ENCODE results near the gene GMDS. TPM values are rescaled to one million over a fixed set of nuclear protein-coding genes. Genes with fewer than 3 reads are reported as not detected.

The GMDS gene
- total and polyA plus RNA-seq, 2 donors (not counting 3 experiments of a cell fraction or from before 2014, with no cell fraction given): 9.8 to 23.5 TPM

DNA sequence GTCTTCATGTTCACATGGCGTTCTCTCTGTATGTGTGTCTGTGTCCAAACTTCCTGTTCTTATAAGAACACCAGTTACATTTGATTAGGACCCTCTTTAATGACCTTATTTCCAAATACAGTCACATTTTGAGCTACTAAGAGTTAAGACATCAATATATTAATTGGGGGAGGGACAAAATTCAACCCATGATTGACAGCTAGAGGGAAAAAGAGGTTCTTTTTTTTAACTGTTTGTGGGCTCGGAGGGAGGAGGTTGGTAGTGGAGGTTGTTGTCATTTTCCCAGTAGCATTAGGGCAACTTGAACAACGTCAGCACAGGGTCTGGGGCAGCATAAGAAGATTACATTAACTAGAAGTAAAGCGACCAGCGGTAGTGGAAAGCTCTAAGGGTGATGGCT is 2.3 kb upstream of the GMDS start:
- peaks cover 10% of the 10 kb centered on the region for H3K4me1 ChIP-seq (ENCODE audit: control insufficient read depth, extremely low read depth, insufficient read depth, low read length)
- no peak overlapping the region for H3K9ac ChIP-seq (replicated peaks; ENCODE audit: extremely low read depth, insufficient read depth, low read length)
- H3K36me3 ChIP-seq (ENCODE audit: control insufficient read depth in 2 of 2, extremely low read depth in 1 of 2, insufficient read depth in 2 of 2, low read length in 2 of 2): no peaks in the 10 kb centered on the region
- no peak overlapping the region for H3K4me3 ChIP-seq (replicated peaks in 1 of 3; ENCODE audit: insufficient read depth in 1 of 3, low read depth in 1 of 3, low read length in 3 of 3)
- no peaks in the 10 kb centered on the region for H3K9me3 ChIP-seq (replicated peaks; ENCODE audit: control insufficient read depth, insufficient read depth, low read length)
- ChIA-PET POLR2A (no interaction called here), CTCF (interaction anchor here (0.8 to 1.8 kb wide), 4 partner anchors 16 to 387 kb away, joined by 3 to 7 read pairs (median 4); no protein-coding TSS in a partner anchor)
- dilution Hi-C loops (cut with MboI; ENCODE audit: extremely low pct_ligation_motif_present, low sequenced_read_pairs) (no loop called here), intact Hi-C loops (cut with micrococcal nuclease) (loop anchor here (5.0 to 10.0 kb wide), 3 partner anchors 115 to 423 kb away; no protein-coding TSS in a partner anchor)
- BruUV-seq (replicated peaks): no TSS peak
- H3K27ac ChIP-seq (ENCODE audit: insufficient read depth, low read depth, low read length): no peak overlapping the region
- H2AFZ ChIP-seq (ENCODE audit: low read depth, low read length): no peak overlapping the region
- no peak for FAIRE-seq
- H3K27me3 ChIP-seq (ENCODE audit: control insufficient read depth in 2 of 2, insufficient read depth in 2 of 2, low read length in 2 of 2): no peaks in the 10 kb centered on the region
- DNase-seq (ENCODE audit: low read depth, low spot score): no peak
- no peaks in the 10 kb centered on the region for H3K79me2 ChIP-seq (ENCODE audit: control insufficient read depth, insufficient read depth, low read length)
- H3K4me2 ChIP-seq (ENCODE audit: insufficient read depth, low read length): no peak overlapping the region
- H3K9me1 ChIP-seq (replicated peaks; ENCODE audit: control insufficient read depth, extremely low read depth, insufficient read depth, low read length): no peaks in the 10 kb centered on the region
- TF ChIP-seq POLR2A (IDR thresholded peaks at IDR 0.05; ENCODE audit: low read depth, low read length) (no peak), GATA2 (IDR thresholded peaks at IDR 0.05; ENCODE audit: insufficient read depth, insufficient read length, low read depth, low read length) (no peak), JUN (IDR thresholded peaks at IDR 0.05; ENCODE audit: borderline replicate concordance, insufficient read depth, insufficient read length, low read depth) (no peak), EZH2 (IDR thresholded peaks at IDR 0.05; ENCODE audit: borderline replicate concordance, low read depth, low read length, severe bottlenecking) (no peak), FOS (IDR thresholded peaks at IDR 0.05; ENCODE audit: borderline replicate concordance, insufficient read depth, low read length) (no peak), POLR2AphosphoS5 (IDR thresholded peaks at IDR 0.05; ENCODE audit: insufficient read depth, low read depth, low read length) (no peak), MYC (IDR thresholded peaks at IDR 0.05; ENCODE audit: low read depth, low read length) (no peak)
- TF ChIP-seq, protein P1, sequence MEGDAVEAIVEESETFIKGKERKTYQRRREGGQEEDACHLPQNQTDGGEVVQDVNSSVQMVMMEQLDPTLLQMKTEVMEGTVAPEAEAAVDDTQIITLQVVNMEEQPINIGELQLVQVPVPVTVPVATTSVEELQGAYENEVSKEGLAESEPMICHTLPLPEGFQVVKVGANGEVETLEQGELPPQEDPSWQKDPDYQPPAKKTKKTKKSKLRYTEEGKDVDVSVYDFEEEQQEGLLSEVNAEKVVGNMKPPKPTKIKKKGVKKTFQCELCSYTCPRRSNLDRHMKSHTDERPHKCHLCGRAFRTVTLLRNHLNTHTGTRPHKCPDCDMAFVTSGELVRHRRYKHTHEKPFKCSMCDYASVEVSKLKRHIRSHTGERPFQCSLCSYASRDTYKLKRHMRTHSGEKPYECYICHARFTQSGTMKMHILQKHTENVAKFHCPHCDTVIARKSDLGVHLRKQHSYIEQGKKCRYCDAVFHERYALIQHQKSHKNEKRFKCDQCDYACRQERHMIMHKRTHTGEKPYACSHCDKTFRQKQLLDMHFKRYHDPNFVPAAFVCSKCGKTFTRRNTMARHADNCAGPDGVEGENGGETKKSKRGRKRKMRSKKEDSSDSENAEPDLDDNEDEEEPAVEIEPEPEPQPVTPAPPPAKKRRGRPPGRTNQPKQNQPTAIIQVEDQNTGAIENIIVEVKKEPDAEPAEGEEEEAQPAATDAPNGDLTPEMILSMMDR (IDR thresholded peaks at IDR 0.05; ENCODE audit: extremely low read depth in 1 of 2, insufficient read depth in 1 of 2, low read depth in 1 of 2, low read length in 2 of 2): no peak
- TF ChIP-seq, protein P2, sequence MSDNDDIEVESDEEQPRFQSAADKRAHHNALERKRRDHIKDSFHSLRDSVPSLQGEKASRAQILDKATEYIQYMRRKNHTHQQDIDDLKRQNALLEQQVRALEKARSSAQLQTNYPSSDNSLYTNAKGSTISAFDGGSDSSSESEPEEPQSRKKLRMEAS (IDR thresholded peaks at IDR 0.05; ENCODE audit: insufficient read depth, insufficient read length): no peak
- no peaks in the 10 kb centered on the region for H4K20me1 ChIP-seq (replicated peaks; ENCODE audit: control insufficient read depth, extremely low read depth, insufficient read depth, low read length)

Measured in endothelial cell of umbilical vein (primary cell).